GM08714 (cell line): ENCODE results near the gene RAD54L2.
"Not testable (repeated sequence)": the region's sequence is repeated elsewhere in the genome, so short reads cannot be mapped to it uniquely, and the experiment has no call there.

ENCODE experiments used
- H3K4me3 ChIP-seq: fragments of 200-500 bp; sonication (Bioruptor generic); 2 replicates; pipeline ENCODE4 v1.5.1; 2014; ENCODE audit warnings: mild to moderate bottlenecking, low read length, inconsistent platforms
- ZNF274 ChIP-seq: IDR thresholded peaks from 2 replicates; pipeline ENCODE4 v1.6.1; 2012; ENCODE audit warnings: mild to moderate bottlenecking, low read depth, low read length

RAD54L2 gene

DNA sequence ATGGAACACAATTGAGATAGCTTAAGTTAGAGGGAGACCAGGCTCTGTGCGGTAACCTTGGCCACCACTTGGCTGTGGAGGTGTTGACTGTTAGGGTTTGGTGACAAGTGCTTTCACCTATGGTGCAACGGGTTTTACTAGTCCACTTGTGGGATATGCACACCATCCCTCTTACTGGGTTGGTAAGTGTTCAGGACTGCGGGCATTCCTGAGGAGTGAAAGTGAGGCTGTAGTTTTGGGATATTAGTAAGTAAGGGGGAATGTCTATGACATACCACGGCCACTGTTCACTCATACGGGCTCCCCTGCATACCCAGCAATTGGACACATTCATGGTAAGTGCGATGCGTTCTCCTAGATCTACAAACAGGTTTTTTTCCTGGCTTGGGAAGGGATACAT is 8.0 kb upstream of the RAD54L2 start:
- H3K4me3 ChIP-seq = no peak overlapping the region
- no peak for TF ChIP-seq ZNF274

- TF ChIP-seq ZNF274 = no peak
- H3K4me3 ChIP-seq = no peak overlapping the region
These were observed 3.1 kb upstream of the RAD54L2 start for GRCh38 chr3:51535146-51536019.

GRCh38 chr3:51537631-51538030 is 888 bp upstream of the RAD54L2 start:
- H3K4me3 ChIP-seq = peak overlapping the region; percentile 89; the same call in 1 of the 2 replicates

GRCh38 chr3:51538115-51538458 is 432 bp upstream of the RAD54L2 start:
- H3K4me3 ChIP-seq = peak overlapping the region; percentile 89
- TF ChIP-seq ZNF274 = no peak

DNA sequence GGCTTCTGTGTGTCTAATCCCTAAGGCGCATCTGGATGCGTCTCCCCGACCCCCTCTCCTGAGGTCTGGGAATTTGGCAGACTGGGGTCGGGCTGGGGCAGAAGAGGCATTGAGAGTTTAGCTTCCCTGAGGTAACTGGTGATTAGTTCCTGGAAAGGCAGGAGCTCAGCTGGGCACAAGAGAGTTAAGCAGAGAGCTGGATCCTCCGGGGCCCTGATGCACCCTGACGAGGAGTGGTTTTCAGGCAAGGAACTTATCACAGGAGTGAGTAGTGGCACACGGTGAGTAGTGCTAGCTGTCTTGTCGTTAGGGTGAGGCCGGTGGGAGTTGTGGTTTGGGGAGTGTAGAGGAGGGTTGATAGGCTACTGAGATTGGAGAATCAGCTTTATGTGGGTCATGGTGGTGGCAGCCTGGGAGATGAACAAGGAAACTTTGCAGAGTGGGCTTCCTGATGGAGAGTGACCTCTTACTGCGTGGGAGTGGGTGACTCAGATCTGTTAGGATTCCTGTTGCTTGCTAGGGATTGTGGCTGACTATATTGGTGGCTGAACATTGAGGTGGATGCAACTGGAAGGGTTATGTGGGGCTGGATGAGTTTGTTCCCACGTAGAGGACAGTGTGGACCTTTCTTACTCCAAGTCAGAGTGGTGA is 897 bp downstream of the RAD54L2 start:
- peak overlapping the region; percentile 89 for H3K4me3 ChIP-seq
- TF ChIP-seq ZNF274 = no peak

- not testable (repeated sequence) for H3K4me3 ChIP-seq
These were observed 4.1 kb downstream of the RAD54L2 start for GRCh38 chr3:51542596-51542995.

DNA sequence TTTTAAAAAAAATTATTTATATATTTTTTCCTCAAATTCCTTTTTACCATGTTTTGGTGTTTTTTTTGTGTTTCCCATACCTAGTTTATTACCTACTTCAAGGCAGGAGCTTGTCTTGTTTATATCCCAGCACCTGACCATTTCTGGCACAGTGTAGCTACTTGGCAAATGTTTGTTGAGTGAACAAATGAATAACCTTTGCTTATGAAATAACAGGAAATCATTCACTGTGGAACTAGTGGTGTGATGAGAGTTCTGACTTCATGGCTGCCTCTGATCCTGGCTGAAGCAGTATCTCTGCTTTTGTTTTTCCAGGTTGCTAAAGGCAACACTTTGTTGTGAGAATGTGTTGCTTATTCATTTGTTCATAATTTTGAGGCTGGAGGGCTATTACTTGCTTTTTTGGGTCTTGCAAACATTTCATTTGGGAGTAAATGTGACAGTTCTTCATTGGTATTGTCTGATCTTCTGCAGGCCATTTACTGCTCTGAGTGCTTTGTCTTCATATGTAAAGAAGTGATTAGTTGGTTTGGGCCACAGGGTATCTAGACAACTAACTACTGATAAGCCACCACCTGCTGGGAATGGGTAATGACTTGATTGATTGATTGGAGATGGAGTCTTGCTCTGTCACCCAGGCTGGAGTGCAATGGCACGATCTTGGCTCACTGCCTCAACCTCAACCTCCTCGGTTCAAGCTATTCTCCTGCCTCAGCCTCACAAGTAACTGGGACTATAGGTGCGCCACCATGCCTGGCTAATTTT is 5.7 kb downstream of the RAD54L2 start:
- TF ChIP-seq ZNF274 = no peak
- H3K4me3 ChIP-seq = no peak overlapping the region

- no peak for TF ChIP-seq ZNF274
- no peak overlapping the region for H3K4me3 ChIP-seq
These were observed 8.8 kb downstream of the RAD54L2 start for GRCh38 chr3:51547274-51547673.

GRCh38 chr3:51549311-51549710 is 10.8 kb downstream of the RAD54L2 start:
- no peak for TF ChIP-seq ZNF274
- no peak overlapping the region for H3K4me3 ChIP-seq

DNA sequence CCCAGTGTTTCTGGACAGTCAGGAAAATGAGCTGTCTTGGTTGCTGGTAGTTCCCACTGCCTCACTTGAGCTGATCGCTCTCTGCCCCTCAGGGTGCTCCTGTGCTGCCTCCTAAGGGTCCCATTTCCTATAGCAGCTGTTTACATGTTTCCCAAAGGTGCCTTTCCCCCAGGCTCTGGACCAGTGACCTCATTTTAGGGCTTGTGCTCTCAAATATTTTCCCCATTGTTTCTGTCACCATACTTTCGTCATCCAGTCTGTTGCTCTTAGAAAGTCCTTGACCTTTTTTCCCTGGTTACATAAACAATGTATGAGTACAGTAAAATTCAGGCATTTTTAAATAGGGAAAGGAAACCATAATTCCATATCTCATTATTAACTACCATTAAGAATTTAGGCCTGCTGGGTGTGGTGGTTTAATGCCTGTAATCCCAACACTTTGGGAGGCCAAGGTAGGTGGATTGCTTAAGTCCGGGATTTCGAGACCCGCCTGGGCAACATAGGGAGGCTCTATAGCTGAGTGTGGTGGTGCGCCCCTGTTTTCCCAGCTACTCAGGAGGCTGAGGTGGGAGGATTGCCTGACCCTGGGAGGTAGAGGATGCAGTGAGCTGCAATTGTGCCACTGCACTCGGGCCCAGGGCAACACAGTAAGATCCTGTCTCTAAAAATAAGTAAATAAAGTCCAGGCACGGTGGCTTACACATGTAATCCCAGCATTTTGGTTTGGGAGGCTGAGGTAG is 11.7 kb downstream of the RAD54L2 start:
- H3K4me3 ChIP-seq = no peak overlapping the region
- no peak for TF ChIP-seq ZNF274

GRCh38 chr3:51557993-51558392 is 19.5 kb downstream of the RAD54L2 start:
- H3K4me3 ChIP-seq = no peak overlapping the region
- no peak for TF ChIP-seq ZNF274

GRCh38 chr3:51559411-51559888 is 20.9 kb downstream of the RAD54L2 start:
- no peak overlapping the region for H3K4me3 ChIP-seq
- TF ChIP-seq ZNF274 = no peak

DNA sequence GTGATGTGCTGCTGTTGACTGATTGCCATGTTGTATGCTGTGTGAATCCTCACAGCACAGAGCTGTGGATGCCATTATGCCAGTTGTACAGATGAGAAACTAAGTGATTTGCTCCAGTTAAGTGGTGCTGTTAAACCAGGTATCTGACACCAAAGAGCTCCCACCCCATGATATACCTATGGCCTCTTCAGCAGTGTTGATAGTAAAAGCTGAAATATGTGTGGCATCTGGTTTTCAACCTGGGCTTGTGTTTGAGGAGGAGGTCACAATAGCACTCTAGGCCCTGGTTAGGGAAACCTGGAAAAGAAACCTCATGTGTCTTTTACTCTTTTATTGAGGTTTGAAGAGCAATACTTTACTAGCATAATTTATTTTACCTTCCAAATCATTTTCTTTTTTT is 21.4 kb downstream of the RAD54L2 start:
- no peak for TF ChIP-seq ZNF274
- no peak overlapping the region for H3K4me3 ChIP-seq

GRCh38 chr3:51562403-51562802 is 23.9 kb downstream of the RAD54L2 start:
- H3K4me3 ChIP-seq = not testable (repeated sequence)
